Panc1 (cell line): ENCODE results near the gene HOXD3.

Experiments
- POLR2AphosphoS5 ChIP-seq: IDR thresholded peaks from 2 replicates; pipeline ENCODE4 v1.6.1; 2012; ENCODE audit warnings: mild to moderate bottlenecking, low read depth, low read length, moderate library complexity
- TF ChIP-seq, protein P1 (sequence below): fragments of 450-650 bp; IDR thresholded peaks from 2 replicates; pipeline ENCODE4 v1.5.1; 2017; ENCODE audit warnings: mild to moderate bottlenecking
- TF ChIP-seq, protein P2 (sequence below), 2 experiments: IDR thresholded peaks; 2 replicates each; pipeline ENCODE4 v1.6.1; 2011 to 2012; ENCODE audit warnings: low read depth in 2 of 2, control low read depth in 1 of 2, low read length in 1 of 2, mild to moderate bottlenecking in 1 of 2, moderate library complexity in 1 of 2; ENCODE audit not compliant: insufficient read depth in 1 of 2

DNA sequence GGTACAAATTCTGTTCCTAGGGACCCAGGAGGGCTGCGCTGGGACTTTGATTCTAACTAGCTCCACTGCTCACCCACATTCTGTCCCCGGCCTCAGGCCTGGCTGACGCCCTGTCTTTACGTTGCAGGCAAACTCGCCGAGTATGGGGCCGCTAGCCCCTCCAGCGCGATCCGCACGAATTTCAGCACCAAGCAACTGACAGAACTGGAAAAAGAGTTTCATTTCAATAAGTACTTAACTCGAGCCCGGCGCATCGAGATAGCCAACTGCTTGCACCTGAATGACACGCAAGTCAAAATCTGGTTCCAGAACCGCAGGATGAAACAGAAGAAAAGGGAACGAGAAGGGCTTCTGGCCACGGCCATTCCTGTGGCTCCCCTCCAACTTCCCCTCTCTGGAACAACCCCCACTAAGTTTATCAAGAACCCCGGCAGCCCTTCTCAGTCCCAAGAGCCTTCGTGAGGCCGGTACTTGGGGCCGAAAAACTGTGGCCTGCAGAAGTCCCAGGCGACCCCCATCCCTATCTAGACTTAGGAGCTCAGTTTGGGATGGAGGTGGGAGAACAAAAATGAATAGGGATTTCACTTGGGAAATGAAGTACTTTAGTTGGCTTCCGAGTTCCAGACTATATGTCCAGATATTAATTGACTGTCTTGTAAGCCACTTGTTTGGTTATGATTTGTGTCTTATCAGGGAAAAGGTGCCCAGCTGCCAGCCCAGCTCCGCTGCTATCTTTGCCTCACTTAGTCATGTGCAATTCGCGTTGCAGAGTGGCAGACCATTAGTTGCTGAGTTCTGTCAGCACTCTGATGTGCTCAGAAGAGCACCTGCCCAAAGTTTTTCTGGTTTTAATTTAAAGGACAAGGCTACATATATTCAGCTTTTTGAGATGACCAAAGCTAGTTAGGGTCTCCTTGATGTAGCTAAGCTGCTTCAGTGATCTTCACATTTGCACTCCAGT is 32.9 kb downstream of the HOXD3 start:
- TF ChIP-seq, protein P1, sequence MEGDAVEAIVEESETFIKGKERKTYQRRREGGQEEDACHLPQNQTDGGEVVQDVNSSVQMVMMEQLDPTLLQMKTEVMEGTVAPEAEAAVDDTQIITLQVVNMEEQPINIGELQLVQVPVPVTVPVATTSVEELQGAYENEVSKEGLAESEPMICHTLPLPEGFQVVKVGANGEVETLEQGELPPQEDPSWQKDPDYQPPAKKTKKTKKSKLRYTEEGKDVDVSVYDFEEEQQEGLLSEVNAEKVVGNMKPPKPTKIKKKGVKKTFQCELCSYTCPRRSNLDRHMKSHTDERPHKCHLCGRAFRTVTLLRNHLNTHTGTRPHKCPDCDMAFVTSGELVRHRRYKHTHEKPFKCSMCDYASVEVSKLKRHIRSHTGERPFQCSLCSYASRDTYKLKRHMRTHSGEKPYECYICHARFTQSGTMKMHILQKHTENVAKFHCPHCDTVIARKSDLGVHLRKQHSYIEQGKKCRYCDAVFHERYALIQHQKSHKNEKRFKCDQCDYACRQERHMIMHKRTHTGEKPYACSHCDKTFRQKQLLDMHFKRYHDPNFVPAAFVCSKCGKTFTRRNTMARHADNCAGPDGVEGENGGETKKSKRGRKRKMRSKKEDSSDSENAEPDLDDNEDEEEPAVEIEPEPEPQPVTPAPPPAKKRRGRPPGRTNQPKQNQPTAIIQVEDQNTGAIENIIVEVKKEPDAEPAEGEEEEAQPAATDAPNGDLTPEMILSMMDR, result no peak
- no peak for TF ChIP-seq POLR2AphosphoS5
- TF ChIP-seq, protein P2, sequence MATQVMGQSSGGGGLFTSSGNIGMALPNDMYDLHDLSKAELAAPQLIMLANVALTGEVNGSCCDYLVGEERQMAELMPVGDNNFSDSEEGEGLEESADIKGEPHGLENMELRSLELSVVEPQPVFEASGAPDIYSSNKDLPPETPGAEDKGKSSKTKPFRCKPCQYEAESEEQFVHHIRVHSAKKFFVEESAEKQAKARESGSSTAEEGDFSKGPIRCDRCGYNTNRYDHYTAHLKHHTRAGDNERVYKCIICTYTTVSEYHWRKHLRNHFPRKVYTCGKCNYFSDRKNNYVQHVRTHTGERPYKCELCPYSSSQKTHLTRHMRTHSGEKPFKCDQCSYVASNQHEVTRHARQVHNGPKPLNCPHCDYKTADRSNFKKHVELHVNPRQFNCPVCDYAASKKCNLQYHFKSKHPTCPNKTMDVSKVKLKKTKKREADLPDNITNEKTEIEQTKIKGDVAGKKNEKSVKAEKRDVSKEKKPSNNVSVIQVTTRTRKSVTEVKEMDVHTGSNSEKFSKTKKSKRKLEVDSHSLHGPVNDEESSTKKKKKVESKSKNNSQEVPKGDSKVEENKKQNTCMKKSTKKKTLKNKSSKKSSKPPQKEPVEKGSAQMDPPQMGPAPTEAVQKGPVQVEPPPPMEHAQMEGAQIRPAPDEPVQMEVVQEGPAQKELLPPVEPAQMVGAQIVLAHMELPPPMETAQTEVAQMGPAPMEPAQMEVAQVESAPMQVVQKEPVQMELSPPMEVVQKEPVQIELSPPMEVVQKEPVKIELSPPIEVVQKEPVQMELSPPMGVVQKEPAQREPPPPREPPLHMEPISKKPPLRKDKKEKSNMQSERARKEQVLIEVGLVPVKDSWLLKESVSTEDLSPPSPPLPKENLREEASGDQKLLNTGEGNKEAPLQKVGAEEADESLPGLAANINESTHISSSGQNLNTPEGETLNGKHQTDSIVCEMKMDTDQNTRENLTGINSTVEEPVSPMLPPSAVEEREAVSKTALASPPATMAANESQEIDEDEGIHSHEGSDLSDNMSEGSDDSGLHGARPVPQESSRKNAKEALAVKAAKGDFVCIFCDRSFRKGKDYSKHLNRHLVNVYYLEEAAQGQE (IDR thresholded peaks at IDR 0.05; ENCODE audit: insufficient read depth in 1 of 2, low read depth in 2 of 2, low read length in 1 of 2), result no peak
